DOHH2 (cell line): Measurements from ENCODE around the gene SH2D4B.

Experiments used
- H3F3A ChIP-seq: fragments of 200-600 bp; sonication (generic), shearing (Covaris generic); 2 replicates; pipeline ENCODE4 v1.6.0; 2016; ENCODE audit warnings: antibody characterized with exemption, mild to moderate bottlenecking; ENCODE audit not compliant: control insufficient read depth, insufficient read depth
- H3K27ac ChIP-seq: fragments of 200-600 bp; sonication (generic); 2 replicates; pipeline ENCODE4 v1.5.1; 2014; ENCODE audit warnings: low read depth, mild to moderate bottlenecking, low read length, moderate library complexity
- H3K27me3 ChIP-seq: fragments of 200-600 bp; sonication (generic); 2 replicates; pipeline ENCODE4 v1.6.1; 2014; ENCODE audit warnings: mild to moderate bottlenecking, low read length, mixed read lengths; ENCODE audit not compliant: control insufficient read depth
- H3K36me3 ChIP-seq: fragments of 200-600 bp; sonication (generic); 2 replicates; pipeline ENCODE4 v1.6.1; 2014; ENCODE audit warnings: mild to moderate bottlenecking, low read length, moderate library complexity, mixed read lengths; ENCODE audit not compliant: control insufficient read depth
- H3K4me1 ChIP-seq: fragments of 200-600 bp; sonication (generic); 2 replicates; pipeline ENCODE4 v1.6.1; 2014; ENCODE audit warnings: mild to moderate bottlenecking, low read length, mixed read lengths; ENCODE audit not compliant: control insufficient read depth
- H3K4me2 ChIP-seq: fragments of 200-600 bp; sonication (generic); 2 replicates; pipeline ENCODE4 v1.6.0; 2014; ENCODE audit warnings: mild to moderate bottlenecking, low read length, moderate library complexity
- H3K4me3 ChIP-seq: fragments of 200-600 bp; sonication (generic); 2 replicates; pipeline ENCODE4 v1.5.1; 2014; ENCODE audit warnings: mild to moderate bottlenecking, low read length, mixed read lengths
- H3K79me2 ChIP-seq: fragments of 200-600 bp; sonication (generic); 2 replicates; pipeline ENCODE4 v1.6.1; 2014; ENCODE audit warnings: mild to moderate bottlenecking, low read length, mixed read lengths; ENCODE audit not compliant: control insufficient read depth
- H3K9me2 ChIP-seq: fragments of 200-600 bp; sonication (generic); replicated peaks from 2 replicates; pipeline ENCODE4 v1.6.1; 2014; ENCODE audit warnings: mild to moderate bottlenecking, low read length, mixed read lengths; ENCODE audit not compliant: control insufficient read depth
- H3K9me3 ChIP-seq: fragments of 200-600 bp; sonication (generic); 2 replicates; pipeline ENCODE4 v1.6.1; 2014; ENCODE audit warnings: antibody characterized with exemption, low read length, mixed read lengths; ENCODE audit not compliant: control insufficient read depth, insufficient read depth
- H4K20me1 ChIP-seq: fragments of 200-600 bp; sonication (generic); 2 replicates; pipeline ENCODE4 v1.6.0; 2014; ENCODE audit warnings: low read depth, mild to moderate bottlenecking, antibody characterized with exemption, low read length, moderate library complexity; ENCODE audit not compliant: control insufficient read depth, insufficient read depth
- EZH2phosphoT487 ChIP-seq: fragments of 200-600 bp; sonication (generic); IDR thresholded peaks from 2 replicates; pipeline ENCODE4 v1.6.1; 2017; ENCODE audit warnings: borderline replicate concordance, mild to moderate bottlenecking, antibody characterized with exemption, low read length, moderate library complexity, mixed read lengths
- TF ChIP-seq, protein P1 (sequence below): fragments of 200-600 bp; sonication (generic); IDR thresholded peaks from one replicate; pipeline ENCODE4 v1.5.1; 2014; ENCODE audit warnings: antibody characterized with exemption, mild to moderate bottlenecking, low read depth, low read length; ENCODE audit not compliant: poor library complexity, severe bottlenecking

Gene SH2D4B

DNA sequence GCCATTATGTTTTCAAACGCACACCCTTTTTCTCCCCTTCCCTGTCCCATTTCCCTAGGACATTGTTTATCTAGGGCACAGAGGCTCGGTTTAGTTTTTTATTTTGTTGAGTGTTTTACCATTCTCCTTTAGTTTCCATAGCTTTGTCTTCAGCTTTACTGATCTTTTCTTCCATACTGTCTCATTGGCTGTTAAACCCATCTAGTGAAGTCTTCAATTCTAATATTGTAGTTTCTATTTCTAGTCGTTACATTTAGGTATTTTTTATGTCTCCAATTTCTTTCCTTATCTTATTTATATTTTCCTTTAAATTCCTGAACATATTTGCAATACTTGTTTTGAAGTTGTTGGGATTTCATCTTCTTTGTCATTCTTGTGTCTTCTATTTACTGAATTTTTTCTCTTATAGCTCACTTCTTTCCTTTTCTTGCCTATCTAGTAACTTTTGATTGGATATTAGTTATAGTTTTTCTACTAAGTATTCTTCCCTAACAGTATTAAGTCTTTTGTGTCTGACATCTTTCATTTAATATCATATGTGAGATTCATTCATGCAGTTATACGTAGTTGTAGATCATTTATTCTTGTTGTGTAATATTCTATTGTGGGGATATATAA, 41.0 kb upstream of the SH2D4B start:
- H3K4me1 ChIP-seq = peaks cover 68% of the 10 kb centered on the region
- no peaks in the 10 kb centered on the region for H3K9me2 ChIP-seq
- H3K36me3 ChIP-seq = peaks cover 30% of the 10 kb centered on the region
- peaks cover 4% of the 10 kb centered on the region; the same call in 1 of the 2 replicates for H3K9me3 ChIP-seq
- H3K4me3 ChIP-seq = no peak overlapping the region
- TF ChIP-seq, protein P1, sequence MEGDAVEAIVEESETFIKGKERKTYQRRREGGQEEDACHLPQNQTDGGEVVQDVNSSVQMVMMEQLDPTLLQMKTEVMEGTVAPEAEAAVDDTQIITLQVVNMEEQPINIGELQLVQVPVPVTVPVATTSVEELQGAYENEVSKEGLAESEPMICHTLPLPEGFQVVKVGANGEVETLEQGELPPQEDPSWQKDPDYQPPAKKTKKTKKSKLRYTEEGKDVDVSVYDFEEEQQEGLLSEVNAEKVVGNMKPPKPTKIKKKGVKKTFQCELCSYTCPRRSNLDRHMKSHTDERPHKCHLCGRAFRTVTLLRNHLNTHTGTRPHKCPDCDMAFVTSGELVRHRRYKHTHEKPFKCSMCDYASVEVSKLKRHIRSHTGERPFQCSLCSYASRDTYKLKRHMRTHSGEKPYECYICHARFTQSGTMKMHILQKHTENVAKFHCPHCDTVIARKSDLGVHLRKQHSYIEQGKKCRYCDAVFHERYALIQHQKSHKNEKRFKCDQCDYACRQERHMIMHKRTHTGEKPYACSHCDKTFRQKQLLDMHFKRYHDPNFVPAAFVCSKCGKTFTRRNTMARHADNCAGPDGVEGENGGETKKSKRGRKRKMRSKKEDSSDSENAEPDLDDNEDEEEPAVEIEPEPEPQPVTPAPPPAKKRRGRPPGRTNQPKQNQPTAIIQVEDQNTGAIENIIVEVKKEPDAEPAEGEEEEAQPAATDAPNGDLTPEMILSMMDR = no peak
- no peak for TF ChIP-seq EZH2phosphoT487
- no peak overlapping the region for H3K4me2 ChIP-seq
- H3F3A ChIP-seq = no peaks in the 10 kb centered on the region
- no peaks in the 10 kb centered on the region for H4K20me1 ChIP-seq
- no peak overlapping the region for H3K27ac ChIP-seq
- no peaks in the 10 kb centered on the region for H3K27me3 ChIP-seq
- H3K79me2 ChIP-seq = peaks cover 39% of the 10 kb centered on the region

DNA sequence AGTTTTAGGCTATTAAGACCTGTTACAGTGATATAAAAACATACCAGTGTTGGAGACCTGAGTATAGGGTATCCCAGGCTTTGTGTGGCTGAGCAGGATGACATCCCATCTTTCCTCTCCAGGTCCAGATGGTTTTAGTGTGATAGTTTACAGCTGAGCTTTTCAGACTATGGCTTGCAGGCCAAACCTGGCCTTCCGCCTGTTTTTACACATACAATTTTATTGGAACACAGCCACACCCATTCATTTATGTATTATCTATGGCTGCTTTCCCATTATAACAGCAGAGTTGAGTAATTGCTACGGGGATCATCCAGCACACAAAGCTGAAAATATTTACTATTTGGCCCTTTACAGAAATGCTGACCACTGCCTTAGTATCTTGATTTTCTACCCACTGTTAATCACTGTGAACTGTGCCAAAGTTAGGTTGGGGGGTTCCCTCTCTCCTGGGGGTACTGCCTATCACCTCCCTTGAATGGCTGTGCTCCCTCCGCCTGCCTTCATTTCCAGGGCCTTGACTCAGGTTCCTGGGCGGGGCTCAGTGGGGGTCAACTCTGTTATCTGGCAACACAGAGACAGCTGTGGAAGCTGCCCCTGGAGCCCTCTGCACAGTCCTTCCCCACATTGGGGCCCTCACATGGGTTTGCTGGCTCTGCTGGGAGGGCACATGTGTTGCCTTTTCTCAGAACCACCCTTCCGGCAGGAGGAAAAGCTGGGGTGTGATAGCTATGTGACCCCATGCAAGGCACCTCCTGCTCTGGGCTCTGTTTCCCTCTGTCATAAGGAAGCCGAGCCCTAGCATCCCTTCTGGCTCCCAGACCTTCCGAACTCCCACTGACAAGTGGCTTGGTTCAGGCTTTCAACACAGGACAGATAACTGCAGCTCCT, 40.3 kb upstream of the SH2D4B start:
- Histone ChIP-seq H3K79me2 (peaks cover 37% of the 10 kb centered on the region), H3K9me3 (peaks cover 4% of the 10 kb centered on the region; the same call in 1 of the 2 replicates), H3F3A (no peaks in the 10 kb centered on the region), H3K27me3 (no peaks in the 10 kb centered on the region), H3K4me2 (no peak overlapping the region), H3K36me3 (peaks cover 24% of the 10 kb centered on the region), H3K4me3 (no peak overlapping the region), H3K27ac (no peak overlapping the region), H3K9me2 (no peaks in the 10 kb centered on the region), H4K20me1 (no peaks in the 10 kb centered on the region), H3K4me1 (peaks cover 61% of the 10 kb centered on the region)
- TF ChIP-seq EZH2phosphoT487 = no peak
- TF ChIP-seq, protein P1 = no peak

DNA sequence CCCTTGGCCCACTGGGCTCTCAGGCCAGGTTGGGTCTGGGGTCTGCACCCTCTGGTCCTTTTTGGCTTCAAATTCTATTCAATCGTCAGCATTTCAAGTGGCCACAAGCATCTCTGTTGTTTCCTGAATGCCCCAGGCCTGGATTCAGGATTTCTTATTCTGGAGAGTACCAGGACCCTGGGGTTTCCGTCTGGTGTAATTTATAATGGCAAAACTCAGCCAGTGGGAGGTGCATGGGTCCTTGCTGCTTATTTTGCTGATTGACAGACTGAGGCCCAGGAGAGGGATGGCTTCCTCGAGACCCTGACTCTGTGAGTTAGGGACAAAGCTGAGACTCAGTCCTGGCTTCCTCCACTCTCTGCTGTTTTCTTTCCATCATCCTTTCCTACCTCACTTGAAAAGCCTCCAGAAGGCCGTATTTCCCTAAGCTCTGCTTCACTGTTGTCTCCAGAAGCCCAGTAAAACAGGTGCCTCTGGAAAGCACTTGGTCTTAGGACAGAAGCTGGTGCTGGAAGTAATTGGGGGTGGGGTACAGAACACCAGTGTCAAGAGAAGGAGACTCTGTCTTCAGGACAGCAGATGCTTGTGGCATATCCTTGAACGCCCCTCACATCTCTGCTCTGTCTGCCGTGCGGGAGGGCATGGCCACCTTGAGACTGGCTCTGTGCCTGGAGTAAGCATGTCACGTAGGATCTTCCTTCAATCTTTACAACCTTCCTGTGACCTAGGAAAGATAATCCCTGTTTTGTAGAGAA, 39.4 kb upstream of the SH2D4B start:
- Histone ChIP-seq H4K20me1 (no peaks in the 10 kb centered on the region), H3K27ac (no peak overlapping the region)
- TF ChIP-seq EZH2phosphoT487 = no peak
- TF ChIP-seq, protein P1 = no peak

More for the DNA sequence above, 39.4 kb upstream of the SH2D4B start:
- Histone ChIP-seq H3K9me2 (no peaks in the 10 kb centered on the region), H3K4me3 (no peak overlapping the region), H3K79me2 (peaks cover 37% of the 10 kb centered on the region), H3F3A (no peaks in the 10 kb centered on the region), H3K4me1 (peaks cover 52% of the 10 kb centered on the region), H3K27me3 (no peaks in the 10 kb centered on the region), H3K9me3 (peaks cover 4% of the 10 kb centered on the region; the same call in 1 of the 2 replicates), H3K4me2 (no peak overlapping the region), H3K36me3 (peaks cover 19% of the 10 kb centered on the region)
